ENCODE measurements around the gene CDC14A. TPM values are rescaled to one million over a fixed set of nuclear protein-coding genes. Genes with fewer than 3 reads are reported as not detected.

CDC14A gene
- total RNA-seq, 4 donors from 2014 or later, result 18.6 to 40.6 (median 28.8) TPM

GRCh38 chr1:100511773-100512172, 159.5 kb downstream of the CDC14A start:
- Histone ChIP-seq H3K36me3 (peaks cover 0 to 11% (median 0%) of the 10 kb centered on the region in 3 donors), H3K9me3 (no peaks in the 10 kb centered on the region), H3K4me3 (no peak overlapping the region), H3K4me1 (peaks cover 0 to 9% (median 0%) of the 10 kb centered on the region in 4 donors), H3K27me3 (no peaks in the 10 kb centered on the region), H3K27ac (no peak overlapping the region)
- no peak for TF ChIP-seq POLR2A (IDR thresholded peaks at IDR 0.05)
- TF ChIP-seq EP300 (IDR thresholded peaks at IDR 0.05), result no peak
- TF ChIP-seq CTCF (IDR thresholded peaks at IDR 0.05), result no peak
- DNase-seq (ENCODE audit: low spot score in 2 of 2), result no peak
- 93 to 98% methylated on average over 5 of the region's 5 CpGs for WGBS, 2 donors

GRCh38 chr1:100512803-100513352, 160.6 kb downstream of the CDC14A start:
- no peak overlapping the region for H3K4me3 ChIP-seq
- DNase-seq (ENCODE audit: low spot score in 2 of 2), result no peak
- H3K27ac ChIP-seq, result no peak overlapping the region

DNA sequence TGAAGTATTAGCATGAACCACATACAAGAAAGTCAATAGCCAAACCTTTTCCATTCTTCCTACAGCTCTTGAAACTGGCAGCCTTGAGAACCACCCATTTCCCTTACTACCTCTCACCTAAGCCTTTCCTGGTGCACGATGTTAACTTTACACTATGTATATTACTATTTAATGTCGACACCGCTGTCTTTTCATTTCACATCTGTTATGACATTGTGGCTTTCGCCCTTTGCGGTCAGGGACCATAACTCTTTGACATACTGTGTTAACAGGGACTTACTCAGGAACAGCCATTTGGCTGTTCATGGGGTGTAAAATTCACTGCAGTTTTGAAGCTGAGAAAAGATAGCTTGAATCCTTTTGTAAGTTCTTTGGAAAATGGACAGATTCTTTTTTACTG, 164.6 kb downstream of the CDC14A start:
- Histone ChIP-seq H3K27ac (no peak overlapping the region), H3K27me3 (no peaks in the 10 kb centered on the region), H3K4me3 (no peak overlapping the region), H3K9me3 (no peaks in the 10 kb centered on the region), H3K4me1 (no peaks in the 10 kb centered on the region), H3K36me3 (peaks cover 0 to 1% (median 0%) of the 10 kb centered on the region in 3 donors)
- DNase-seq (ENCODE audit: low spot score in 2 of 2), result no peak
- TF ChIP-seq CTCF (IDR thresholded peaks at IDR 0.05), result no peak
- TF ChIP-seq EP300 (IDR thresholded peaks at IDR 0.05), result no peak
- TF ChIP-seq POLR2A (IDR thresholded peaks at IDR 0.05), result no peak
- WGBS, 2 donors, result 85% methylated on average over 5 of the region's 5 CpGs

More at GRCh38 chr1:100512803-100513352, 160.6 kb downstream of the CDC14A start:
- Histone ChIP-seq H3K36me3 (peaks cover 0 to 11% (median 0%) of the 10 kb centered on the region in 3 donors), H3K4me1 (peaks cover 0 to 9% (median 0%) of the 10 kb centered on the region in 4 donors), H3K27me3 (no peaks in the 10 kb centered on the region), H3K9me3 (no peaks in the 10 kb centered on the region)
- TF ChIP-seq POLR2A (IDR thresholded peaks at IDR 0.05) (no peak), CTCF (IDR thresholded peaks at IDR 0.05) (no peak), EP300 (IDR thresholded peaks at IDR 0.05) (no peak)

GRCh38 chr1:100517515-100517914, 165.2 kb downstream of the CDC14A start:
- Histone ChIP-seq H3K4me1 (no peaks in the 10 kb centered on the region), H3K9me3 (no peaks in the 10 kb centered on the region), H3K27ac (no peak overlapping the region), H3K36me3 (no peaks in the 10 kb centered on the region), H3K27me3 (no peaks in the 10 kb centered on the region), H3K4me3 (no peak overlapping the region)
- 46 to 47% methylated on average over 1 of the region's 1 CpG for WGBS, 2 donors
- TF ChIP-seq EP300 (IDR thresholded peaks at IDR 0.05), result no peak
- TF ChIP-seq POLR2A (IDR thresholded peaks at IDR 0.05), result no peak
- TF ChIP-seq CTCF (IDR thresholded peaks at IDR 0.05), result no peak
- DNase-seq (ENCODE audit: low spot score in 2 of 2), result no peak

DNA sequence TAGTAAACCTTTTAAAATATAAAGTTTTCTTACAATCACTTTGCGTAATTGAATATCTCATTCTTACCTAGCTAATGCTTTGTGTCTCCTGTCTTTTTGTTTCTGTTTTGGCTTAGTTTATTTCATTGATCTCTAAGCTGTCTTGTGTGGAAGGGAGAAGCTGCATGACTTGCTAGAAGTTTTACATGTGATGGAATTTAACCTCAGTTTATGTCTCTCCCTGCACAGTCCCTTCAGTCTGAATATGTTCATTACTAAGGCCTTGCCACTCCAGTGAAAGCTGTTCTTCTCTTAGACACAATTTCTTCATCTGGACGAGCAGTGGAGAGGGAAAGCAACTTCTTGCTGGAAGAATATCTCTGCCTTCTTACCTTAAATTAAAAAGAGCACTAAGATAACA, 165.7 kb downstream of the CDC14A start:
- DNase-seq (ENCODE audit: low spot score in 2 of 2), result no peak
- no peak overlapping the region for H3K27ac ChIP-seq
- H3K4me3 ChIP-seq, result no peak overlapping the region
- H3K27me3 ChIP-seq, result no peaks in the 10 kb centered on the region
- WGBS, 2 donors, result 40 to 42% methylated on average over 2 of the region's 2 CpGs
- H3K9me3 ChIP-seq, result no peaks in the 10 kb centered on the region
- H3K36me3 ChIP-seq, result no peaks in the 10 kb centered on the region
- no peaks in the 10 kb centered on the region for H3K4me1 ChIP-seq
- TF ChIP-seq CTCF (IDR thresholded peaks at IDR 0.05), result no peak
- no peak for TF ChIP-seq EP300 (IDR thresholded peaks at IDR 0.05)
- no peak for TF ChIP-seq POLR2A (IDR thresholded peaks at IDR 0.05)

Data from tibial nerve (tissue), 4 donors.